PC-3 (cell line): Measurements from ENCODE around the gene CIC. TPM values are rescaled to one million over a fixed set of nuclear protein-coding genes. Genes with fewer than 3 reads are reported as not detected.

Experiments
- ATAC-seq: fragments of 200-7000 bp; cut with Tn5 transposase; 2 replicates; pipeline ENCODE4 v1.9.1; 2020; ENCODE audit warnings: mild to moderate bottlenecking, moderate library complexity
- BruUV-seq: library from RNA; stranded (reverse); fragments of 400-500 nt; replicated peaks from 2 replicates; lab custom pipeline; 2021; lab: Mats Ljungman, UMichigan
- CTCF ChIA-PET: fragments of 300-600 bp; sonication (Branson Sonifier 250); formaldehyde crosslinking; loops from one replicate; lab custom pipeline; 2022; ENCODE audit warnings: antibody characterized with exemption; lab: Charles Lee
- POLR2A ChIA-PET: fragments of 300-600 bp; sonication (Branson Sonifier 250); formaldehyde crosslinking; loops from one replicate; lab custom pipeline; 2022; ENCODE audit warnings: antibody characterized with exemption; ENCODE audit not compliant: unreplicated experiment; lab: Charles Lee
- DNase-seq: peaks from one replicate; pipeline ENCODE4 v3.0.0-alpha.2; 2015
- H2AFZ ChIP-seq: fragments of 300-600 bp; sonication (generic); 2 replicates; pipeline ENCODE4 v1.6.0; 2016; ENCODE audit warnings: antibody characterized with exemption, low read length
- H3F3A ChIP-seq: fragments of 300-600 bp; sonication (generic); one replicate; pipeline ENCODE4 v1.6.0; 2017; ENCODE audit warnings: antibody characterized with exemption, low read length, control low read depth, mild to moderate bottlenecking; ENCODE audit not compliant: unreplicated experiment
- H3K27ac ChIP-seq: fragments of 300-600 bp; sonication (generic); 2 replicates; pipeline ENCODE4 v1.5.1; 2016; ENCODE audit warnings: mild to moderate bottlenecking, low read length
- H3K27me3 ChIP-seq: fragments of 300-600 bp; sonication (generic); 2 replicates; pipeline ENCODE4 v1.6.1; 2016; ENCODE audit warnings: low read length, mixed read lengths
- H3K36me3 ChIP-seq: fragments of 300-600 bp; sonication (generic); 2 replicates; pipeline ENCODE4 v1.6.1; 2016; ENCODE audit warnings: low read depth, mixed run types, low read length, mixed read lengths
- H3K4me1 ChIP-seq: fragments of 300-600 bp; sonication (generic); 2 replicates; pipeline ENCODE4 v1.5.1; 2016; ENCODE audit warnings: low read length; ENCODE audit not compliant: insufficient read depth
- H3K4me2 ChIP-seq: fragments of 300-600 bp; sonication (generic); 2 replicates; pipeline ENCODE4 v1.6.0; 2016; ENCODE audit warnings: low read length
- H3K4me3 ChIP-seq: fragments of 300-600 bp; sonication (generic); 2 replicates; pipeline ENCODE4 v1.5.1; 2016; ENCODE audit warnings: mild to moderate bottlenecking, low read length, mixed read lengths
- H3K79me2 ChIP-seq: fragments of 300-600 bp; sonication (generic); 2 replicates; pipeline ENCODE4 v1.6.1; 2017; ENCODE audit warnings: low read length, mixed read lengths
- H3K9ac ChIP-seq: fragments of 300-600 bp; sonication (generic); 2 replicates; pipeline ENCODE4 v1.6.0; 2016; ENCODE audit warnings: mild to moderate bottlenecking, low read length
- H3K9me2 ChIP-seq: fragments of 300-600 bp; sonication (generic); replicated peaks from 2 replicates; pipeline ENCODE4 v1.6.1; 2016; ENCODE audit warnings: mixed run types, low read length, mixed read lengths
- H3K9me3 ChIP-seq: fragments of 300-600 bp; sonication (generic); 2 replicates; pipeline ENCODE4 v1.6.1; 2016; ENCODE audit warnings: low read length, mixed read lengths
- H4K20me1 ChIP-seq: fragments of 300-600 bp; sonication (generic); 2 replicates; pipeline ENCODE4 v1.6.1; 2016; ENCODE audit warnings: low read length, mixed read lengths
- CTCF ChIP-seq: fragments of 300-600 bp; sonication (generic); conservative IDR thresholded peaks from 2 replicates; pipeline ENCODE4 v1.5.1; 2017; ENCODE audit warnings: antibody characterized with exemption, low read depth, mild to moderate bottlenecking, low read length
- EZH2 ChIP-seq: fragments of 300-600 bp; sonication (generic); IDR thresholded peaks from one replicate; pipeline ENCODE4 v1.6.1; 2017; ENCODE audit warnings: antibody characterized with exemption, mild to moderate bottlenecking, low read length; ENCODE audit not compliant: unreplicated experiment
- EZH2phosphoT487 ChIP-seq: fragments of 300-600 bp; sonication (generic); IDR thresholded peaks from 2 replicates; pipeline ENCODE4 v1.6.1; 2018; ENCODE audit warnings: mild to moderate bottlenecking, antibody characterized with exemption, low read length, borderline replicate concordance
- intact Hi-C: fragments of 100-400 bp; cut with micrococcal nuclease; formaldehyde crosslinking; loops from 2 replicates; pipeline ENCODE4 v1.9.0; 2023
- total RNA-seq: library from RNA; depleted of rRNA; stranded (reverse); fragments of >200 nt; gene quantifications from 2 replicates; pipeline ENCODE4 v1.2.3, GENCODE V29; 2014

The CIC gene
- total RNA-seq, 1 experiment from 2014 or later: 9.8 TPM

GRCh38 chr19:42292042-42292960 is 23.2 kb downstream of the CIC start:
- H3K9me2 ChIP-seq: no peaks in the 10 kb centered on the region
- no peaks in the 10 kb centered on the region for H3K36me3 ChIP-seq
- H3K9me3 ChIP-seq: no peaks in the 10 kb centered on the region
- H3K4me1 ChIP-seq: no peaks in the 10 kb centered on the region
- TF ChIP-seq EZH2phosphoT487 (no peak), EZH2 (no peak), CTCF (no peak)
- CTCF ChIA-PET: no interaction called here
- POLR2A ChIA-PET: no interaction called here
- DNase-seq (no peak), ATAC-seq (no peak)
- no peaks in the 10 kb centered on the region for H3K27me3 ChIP-seq
- no peaks in the 10 kb centered on the region for H3F3A ChIP-seq
- BruUV-seq: no TSS peak
- H3K79me2 ChIP-seq: no peaks in the 10 kb centered on the region
- H3K27ac ChIP-seq: no peak overlapping the region
- no peak overlapping the region for H2AFZ ChIP-seq
- intact Hi-C loops: no loop called here
- no peak overlapping the region for H3K4me2 ChIP-seq
- no peaks in the 10 kb centered on the region for H4K20me1 ChIP-seq
- no peak overlapping the region for H3K4me3 ChIP-seq
- H3K9ac ChIP-seq: no peak overlapping the region

GRCh38 chr19:42292963-42293362 is 23.9 kb downstream of the CIC start:
- Histone ChIP-seq H3K27ac (no peak overlapping the region), H3K4me3 (no peak overlapping the region), H3K9me2 (no peaks in the 10 kb centered on the region), H3K4me1 (no peaks in the 10 kb centered on the region), H3K9ac (no peak overlapping the region), H3K9me3 (no peaks in the 10 kb centered on the region), H3K79me2 (no peaks in the 10 kb centered on the region), H3K36me3 (no peaks in the 10 kb centered on the region), H3K4me2 (no peak overlapping the region), H3K27me3 (no peaks in the 10 kb centered on the region), H4K20me1 (no peaks in the 10 kb centered on the region), H2AFZ (no peak overlapping the region), H3F3A (no peaks in the 10 kb centered on the region)
- no peak for ATAC-seq
- ChIA-PET CTCF (no interaction called here), POLR2A (no interaction called here)
- DNase-seq: no peak
- intact Hi-C loops: no loop called here
- TF ChIP-seq EZH2phosphoT487 (no peak), EZH2 (no peak), CTCF (no peak)
- no TSS peak for BruUV-seq

GRCh38 chr19:42293540-42293939 is 24.5 kb downstream of the CIC start:
- intact Hi-C loops: no loop called here
- H3K9me2 ChIP-seq: no peaks in the 10 kb centered on the region
- no peaks in the 10 kb centered on the region for H3K4me1 ChIP-seq
- H3K79me2 ChIP-seq: no peaks in the 10 kb centered on the region
- H3K9me3 ChIP-seq: no peaks in the 10 kb centered on the region
- ATAC-seq: no peak
- H3K4me2 ChIP-seq: no peak overlapping the region
- H3K9ac ChIP-seq: no peak overlapping the region
- no TSS peak for BruUV-seq
- H3K27me3 ChIP-seq: no peaks in the 10 kb centered on the region
- H3F3A ChIP-seq: no peaks in the 10 kb centered on the region
- no peak for DNase-seq
- ChIA-PET POLR2A (no interaction called here), CTCF (no interaction called here)
- TF ChIP-seq CTCF (no peak), EZH2 (no peak), EZH2phosphoT487 (no peak)
- no peak overlapping the region for H2AFZ ChIP-seq
- no peak overlapping the region for H3K4me3 ChIP-seq
- H3K27ac ChIP-seq: no peak overlapping the region
- no peaks in the 10 kb centered on the region for H3K36me3 ChIP-seq
- H4K20me1 ChIP-seq: no peaks in the 10 kb centered on the region
